Hepatic stellate cell (primary cell): ENCODE results near the gene MMD.
A peak's percentile ranks its signal among the peaks of the same experiment; 100 is the strongest.
"Not testable (repeated sequence)": the region's sequence is repeated elsewhere in the genome, so short reads cannot be mapped to it uniquely, and the experiment has no call there.

Experiments used
- DNase-seq: peaks from one replicate; pipeline ENCODE4 v3.0.0; 2011; ENCODE audit warnings: low spot score

MMD gene

DNA sequence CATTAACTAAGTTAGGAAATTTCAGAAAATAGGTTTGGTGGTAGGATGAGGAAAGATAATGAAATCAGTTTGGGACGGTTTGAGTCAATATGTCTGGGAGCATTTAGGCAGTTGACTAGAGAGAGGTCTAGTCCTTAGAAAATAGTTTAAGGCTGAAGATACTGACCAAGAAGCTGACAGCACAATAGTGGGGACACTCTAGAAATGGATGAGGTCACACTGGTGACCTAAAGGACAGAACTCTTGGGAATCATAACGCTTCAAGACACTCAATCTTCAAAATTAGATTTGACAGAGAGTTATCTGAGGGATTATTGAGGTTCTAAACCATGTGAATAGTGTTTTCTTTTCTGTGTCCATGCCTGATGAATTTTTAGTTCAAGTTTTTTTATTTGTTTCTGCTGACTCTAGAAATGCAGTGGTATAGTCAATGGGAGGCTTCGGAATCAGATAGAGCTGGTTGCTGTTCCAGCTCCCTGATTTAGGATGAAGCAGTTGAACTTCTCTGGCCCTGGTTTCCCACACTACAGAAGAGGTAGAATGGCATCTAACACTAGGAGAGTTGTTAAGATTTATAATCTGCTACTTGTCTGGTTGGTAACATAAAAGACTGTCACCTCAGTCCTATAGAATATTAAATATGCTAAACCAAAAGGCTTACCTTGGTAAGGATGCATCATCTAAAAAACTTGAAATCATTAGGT lies 29.7 kb downstream of the MMD start:
- DNase-seq = no peak

DNA sequence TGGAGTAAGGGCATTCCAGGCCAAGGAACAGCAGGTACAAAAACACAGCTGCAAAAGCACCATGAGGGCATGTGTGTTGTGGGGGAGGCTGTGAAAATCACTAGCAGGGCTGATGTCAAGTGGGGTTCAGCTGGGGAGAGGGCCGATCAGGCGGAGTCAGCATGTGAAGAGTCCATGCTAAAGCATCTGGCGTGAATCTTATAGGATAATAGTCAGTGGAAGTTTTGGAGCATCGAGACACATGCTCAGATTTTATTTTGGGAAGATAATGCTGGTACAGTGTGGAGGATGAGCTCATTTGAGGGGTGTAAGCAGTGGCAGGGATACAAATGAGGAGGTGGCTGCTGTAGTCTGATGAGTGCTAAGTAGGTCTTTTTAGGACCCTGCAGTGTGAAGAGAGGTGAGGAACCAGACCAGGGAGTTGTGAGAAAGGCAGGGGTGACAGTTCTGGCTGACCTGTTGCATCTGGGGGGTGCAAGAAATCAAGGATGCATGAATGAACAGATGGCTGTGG lies 30.3 kb downstream of the MMD start:
- DNase-seq = no peak

DNA sequence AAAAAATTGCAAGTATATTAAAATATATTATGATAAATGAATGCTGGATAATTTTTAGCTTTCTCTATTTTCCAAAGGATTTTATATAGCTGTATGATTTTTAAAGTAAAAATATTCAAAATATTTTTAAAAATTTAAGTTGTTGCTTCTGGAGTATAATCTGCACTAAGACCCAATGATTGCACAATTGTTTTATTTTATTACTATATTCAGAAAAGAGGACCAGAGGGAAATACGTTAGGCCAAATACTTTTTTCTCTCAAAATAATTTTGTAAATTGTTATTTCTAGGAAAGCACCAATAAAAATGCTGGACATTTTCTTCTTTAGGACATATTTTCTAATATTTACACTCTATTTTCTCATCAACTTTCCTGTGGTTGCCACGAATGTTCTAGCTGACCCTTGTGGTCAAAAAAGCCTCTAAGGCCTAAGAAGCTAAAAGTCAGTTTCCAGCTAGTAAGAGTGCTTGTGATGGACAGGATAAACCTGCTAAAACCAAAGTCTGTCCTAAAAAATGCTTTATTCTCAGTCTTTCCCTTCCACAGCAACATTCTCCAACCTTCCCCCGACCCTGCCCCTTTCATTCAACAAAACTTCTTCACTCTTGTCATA lies 31.2 kb downstream of the MMD start:
- no peak for DNase-seq

DNA sequence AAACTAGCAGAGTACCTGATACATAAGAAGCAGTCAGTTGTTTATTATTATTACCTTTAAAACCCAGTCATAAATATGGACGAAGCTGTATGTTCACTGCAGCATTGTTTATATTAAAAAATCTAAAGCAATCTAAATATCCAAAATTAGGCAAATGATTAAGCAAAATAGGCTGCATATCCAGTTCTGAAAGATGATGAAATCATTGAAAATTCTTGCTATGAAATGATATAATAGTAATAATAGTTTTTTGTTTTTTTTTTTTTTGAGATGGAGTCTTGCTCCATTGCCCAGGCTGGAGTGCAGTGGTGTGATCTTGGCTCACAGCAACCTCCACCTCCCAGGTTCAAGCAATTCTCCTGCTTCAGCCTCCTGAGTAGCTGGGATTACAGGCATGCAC lies 31.9 kb downstream of the MMD start:
- not testable (repeated sequence) for DNase-seq

DNA sequence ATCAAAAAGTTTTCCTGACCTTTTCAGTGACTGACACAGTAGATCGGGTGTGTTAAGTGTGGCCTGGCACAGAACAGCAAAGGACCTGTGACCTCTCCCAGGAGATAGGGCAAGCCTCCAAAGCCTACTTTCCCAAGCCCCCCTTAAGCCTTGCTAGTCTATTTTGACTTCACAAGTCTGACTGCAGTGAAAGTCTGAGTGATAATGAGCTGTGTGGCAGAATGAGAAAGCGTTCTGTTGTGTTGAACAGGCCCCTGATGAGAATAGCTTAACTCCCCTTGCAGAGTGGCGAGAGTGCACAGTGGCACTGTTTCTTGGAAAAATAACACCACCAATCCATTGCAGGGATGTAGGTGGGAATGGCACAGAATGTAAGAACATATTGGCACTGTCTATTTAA lies 32.8 kb downstream of the MMD start:
- DNase-seq = no peak

DNA sequence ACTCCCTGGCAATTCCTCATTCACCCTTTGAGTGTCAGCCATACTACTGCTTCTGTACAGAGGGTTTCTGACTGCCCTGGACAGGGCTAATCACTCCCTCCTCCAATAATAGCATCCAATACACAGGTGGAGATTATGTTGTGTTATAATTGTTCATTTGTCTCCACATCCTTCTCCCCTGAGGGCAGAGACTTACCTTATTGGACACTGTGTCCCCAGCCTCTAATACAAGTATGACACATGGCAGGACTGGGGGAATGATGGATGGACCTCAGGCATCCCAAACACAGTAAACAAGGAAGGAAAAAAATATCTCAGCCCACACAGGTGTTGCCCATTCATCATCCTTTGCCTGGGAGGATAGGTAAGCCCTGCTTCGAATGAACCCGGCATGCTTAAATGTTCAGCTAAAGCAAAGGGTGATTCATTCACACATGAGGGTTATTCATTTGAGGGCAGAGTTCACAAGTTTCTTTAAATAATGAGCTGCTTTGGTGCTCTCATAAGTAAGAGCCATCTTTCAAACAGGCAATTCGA lies 34.8 kb downstream of the MMD start:
- DNase-seq = no peak

DNA sequence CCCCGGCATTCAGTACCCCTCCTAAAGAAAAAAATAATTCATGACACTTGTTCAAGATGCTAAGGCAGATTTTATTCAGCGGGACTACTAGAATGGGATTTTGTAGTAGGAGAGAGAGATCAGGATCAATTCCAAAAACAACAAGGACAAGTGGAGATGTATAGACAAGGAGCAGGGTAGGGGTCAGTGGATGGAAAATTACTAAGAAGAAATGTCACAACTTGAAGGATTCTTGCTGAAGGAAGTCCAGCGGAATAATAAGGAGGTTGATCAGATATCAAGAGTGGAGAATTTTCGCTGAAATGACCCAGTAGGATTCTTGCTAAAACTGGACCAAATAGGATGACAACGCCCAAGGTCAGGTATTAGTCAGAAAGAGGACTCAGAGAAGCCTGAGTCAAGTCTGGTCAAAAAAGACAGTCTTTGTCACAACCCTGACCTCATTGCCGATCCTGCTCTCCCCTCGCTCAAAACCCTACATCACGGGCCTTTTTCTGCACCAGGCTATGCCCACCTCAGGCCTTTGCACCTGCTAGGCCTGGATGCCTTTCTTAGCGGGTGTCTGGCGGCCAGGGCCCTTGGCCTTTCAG lies 36.9 kb downstream of the MMD start:
- DNase-seq = no peak

DNA sequence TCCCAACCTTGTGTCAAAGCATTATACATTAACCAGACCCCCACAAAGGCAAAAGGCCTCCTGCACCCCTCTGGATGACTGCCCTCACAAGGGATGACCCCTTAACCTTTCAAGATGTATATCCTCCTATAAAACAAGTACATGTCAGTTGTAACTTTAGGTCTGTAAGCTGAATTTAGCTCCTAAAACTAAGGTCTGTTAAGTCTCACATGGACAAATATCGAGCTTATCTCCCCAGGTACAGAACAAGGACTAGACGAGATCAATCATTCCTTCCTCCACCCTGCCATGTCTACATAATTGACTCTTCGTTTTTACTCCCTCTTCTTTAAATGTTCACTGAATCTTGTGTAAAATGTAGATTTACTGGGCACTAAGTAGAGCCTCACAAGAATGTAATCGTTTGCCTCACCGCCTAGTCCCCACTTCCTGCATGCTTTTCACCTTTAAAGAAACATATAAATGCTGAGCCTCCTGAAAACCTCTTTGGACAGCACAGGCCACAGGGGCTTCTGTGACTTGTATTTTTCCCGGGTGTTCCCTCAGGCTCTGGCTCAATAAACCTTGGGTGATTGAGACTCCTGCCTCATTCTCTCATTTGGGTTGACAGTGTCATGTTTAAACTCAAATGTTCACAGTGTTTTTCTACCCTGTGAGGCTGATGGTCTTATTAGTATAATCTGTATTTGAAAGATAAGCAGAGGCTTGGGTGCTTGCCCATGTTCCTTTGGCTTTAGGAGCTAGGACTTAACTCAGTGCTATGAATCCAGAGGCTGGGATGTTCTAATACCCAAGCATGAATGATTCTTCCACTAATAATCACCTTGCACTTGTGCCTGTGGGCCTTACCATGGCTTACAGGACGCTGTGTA lies 37.6 kb downstream of the MMD start:
- DNase-seq = no peak

DNA sequence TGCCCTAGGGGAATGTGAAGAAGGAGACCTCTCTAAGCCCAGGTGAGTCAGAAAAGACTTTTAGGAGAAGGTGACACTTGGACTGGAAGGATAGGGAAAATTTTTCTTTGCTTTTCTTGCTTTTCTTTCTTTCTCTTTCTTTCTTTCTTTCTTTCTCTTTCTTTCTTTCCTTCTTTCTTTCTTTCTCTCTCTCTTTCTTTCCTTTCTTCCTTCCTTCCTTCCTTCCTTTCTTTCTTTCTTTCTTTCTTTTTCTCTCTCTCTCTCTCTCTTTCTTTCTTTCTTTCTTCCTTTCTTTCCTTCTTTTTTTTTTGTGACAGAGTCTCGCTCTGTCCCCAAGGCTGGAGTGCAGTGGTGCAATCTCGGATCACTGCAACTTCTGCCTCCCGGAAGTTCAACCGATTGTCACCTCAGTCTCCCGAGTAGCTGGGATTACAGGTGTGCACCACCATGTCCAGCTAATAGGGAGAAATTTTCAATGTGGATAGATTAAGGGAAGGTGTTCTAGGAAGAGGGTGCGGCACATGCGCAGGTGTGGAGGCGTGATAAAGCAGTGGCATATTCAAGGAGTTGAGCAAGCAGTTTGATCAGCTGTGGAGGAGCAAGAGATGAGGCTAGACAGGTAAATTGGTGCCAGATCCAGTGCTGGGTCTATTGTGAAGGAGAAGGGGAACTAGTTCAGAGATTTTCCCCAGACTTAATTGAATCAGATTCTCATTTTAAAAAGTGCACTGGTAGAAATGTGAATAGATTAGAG lies 40.4 kb downstream of the MMD start:
- no peak for DNase-seq

DNA sequence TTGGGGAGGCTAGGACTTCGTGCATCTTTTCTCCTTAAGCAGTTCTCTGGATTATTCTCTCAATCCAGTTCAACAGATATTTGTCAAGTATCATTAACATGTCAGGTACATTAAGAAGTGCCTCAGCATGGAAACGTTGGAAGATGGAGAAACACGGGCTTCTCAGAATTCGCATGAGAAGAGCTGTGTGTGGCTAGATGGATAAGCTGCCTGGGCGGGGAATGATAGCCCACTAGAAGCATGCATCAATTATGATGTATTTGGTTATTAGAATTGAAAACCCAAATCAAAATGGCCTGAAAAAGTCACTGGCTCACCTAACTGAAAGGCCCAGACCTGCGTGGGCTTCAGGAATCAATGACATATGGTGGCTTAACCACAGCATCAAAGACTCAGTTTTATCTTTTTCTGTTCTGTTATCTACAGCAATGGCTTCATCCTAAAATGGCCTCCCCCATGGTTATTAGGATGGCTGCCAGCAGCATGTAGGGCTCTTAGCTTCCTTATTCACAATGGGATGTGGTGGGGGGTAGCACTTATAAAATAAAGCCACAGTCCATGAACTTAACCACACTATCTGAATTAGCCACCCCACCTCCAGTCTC lies 43.9 kb downstream of the MMD start:
- DNase-seq = no peak

DNA sequence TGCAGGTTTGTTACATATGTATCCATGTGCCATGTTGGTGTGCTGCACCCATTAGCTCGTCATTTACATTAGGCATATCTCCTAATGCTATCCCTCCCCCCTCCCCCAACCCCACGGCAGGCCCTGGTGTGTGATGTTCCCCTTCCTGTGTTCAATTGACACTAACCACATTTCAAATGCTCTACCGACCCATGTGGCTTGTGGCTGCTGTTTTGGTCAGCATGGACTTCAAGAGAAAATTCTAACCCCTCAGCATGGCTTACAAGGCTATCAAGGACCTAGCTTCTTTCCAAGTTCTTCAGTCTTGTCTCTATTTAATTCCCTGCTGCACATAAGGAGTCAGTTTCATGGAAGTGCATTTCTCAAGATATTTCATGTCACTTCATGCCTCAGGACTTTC lies 52.9 kb downstream of the MMD start:
- no peak for DNase-seq

DNA sequence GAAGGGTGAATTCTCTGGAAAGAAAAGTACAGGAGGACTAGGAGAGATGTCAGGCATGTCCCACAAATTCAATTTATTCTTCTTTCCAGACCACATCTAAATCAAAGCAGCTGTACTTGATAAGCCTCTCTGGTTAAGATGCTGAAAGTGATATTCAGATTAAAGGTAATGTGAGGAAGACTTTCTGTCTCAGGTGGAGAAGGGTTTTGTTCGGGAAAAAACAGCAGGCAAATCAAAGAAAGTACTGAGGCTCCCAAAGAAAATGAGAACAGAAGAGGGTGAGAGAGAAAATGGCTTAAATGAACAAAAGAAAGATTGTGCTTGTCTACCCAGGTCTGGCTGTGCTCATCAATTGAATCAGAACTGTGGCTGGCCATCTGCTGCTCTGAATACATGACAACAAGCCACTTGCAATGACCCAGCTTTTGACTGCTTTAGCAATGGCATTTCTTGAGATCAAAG lies 55.6 kb downstream of the MMD start:
- no peak for DNase-seq

DNA sequence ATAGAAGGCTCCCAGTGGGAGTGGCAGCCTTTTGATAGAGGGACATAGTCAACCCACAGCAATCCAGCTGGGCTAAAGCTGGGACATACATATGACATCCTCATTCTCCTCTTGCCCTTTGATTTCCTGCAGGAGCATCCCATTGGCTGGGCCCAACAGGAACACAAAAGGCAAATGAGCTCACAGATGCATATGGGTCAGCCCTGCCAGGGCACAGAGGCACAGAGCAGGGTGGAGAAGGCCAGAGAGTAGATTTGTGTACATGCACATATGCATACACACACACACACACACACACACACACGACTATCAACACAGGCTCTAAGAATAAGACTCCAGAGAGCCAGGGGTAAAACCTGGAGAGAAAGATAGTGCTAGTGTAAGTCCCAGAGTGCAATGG lies 58.6 kb downstream of the MMD start:
- DNase-seq = no peak

DNA sequence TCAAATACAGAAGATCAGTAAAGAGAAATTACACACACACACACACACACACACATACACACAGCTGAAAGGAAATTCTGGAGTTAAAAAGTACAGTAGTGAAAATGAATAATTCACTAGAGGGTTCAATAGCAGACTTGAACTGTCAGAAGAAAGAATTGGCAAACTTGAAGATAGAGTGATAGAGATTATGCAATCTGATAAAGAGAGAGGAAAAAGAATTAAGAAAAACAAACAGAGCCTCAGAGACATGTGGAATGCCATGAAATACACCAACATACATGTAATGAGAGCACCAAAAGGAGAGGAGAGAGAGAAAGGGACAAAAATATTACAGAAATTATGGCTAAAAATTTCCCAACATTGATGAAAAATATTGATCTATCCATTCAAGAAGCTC lies 60.7 kb downstream of the MMD start:
- no peak for DNase-seq

DNA sequence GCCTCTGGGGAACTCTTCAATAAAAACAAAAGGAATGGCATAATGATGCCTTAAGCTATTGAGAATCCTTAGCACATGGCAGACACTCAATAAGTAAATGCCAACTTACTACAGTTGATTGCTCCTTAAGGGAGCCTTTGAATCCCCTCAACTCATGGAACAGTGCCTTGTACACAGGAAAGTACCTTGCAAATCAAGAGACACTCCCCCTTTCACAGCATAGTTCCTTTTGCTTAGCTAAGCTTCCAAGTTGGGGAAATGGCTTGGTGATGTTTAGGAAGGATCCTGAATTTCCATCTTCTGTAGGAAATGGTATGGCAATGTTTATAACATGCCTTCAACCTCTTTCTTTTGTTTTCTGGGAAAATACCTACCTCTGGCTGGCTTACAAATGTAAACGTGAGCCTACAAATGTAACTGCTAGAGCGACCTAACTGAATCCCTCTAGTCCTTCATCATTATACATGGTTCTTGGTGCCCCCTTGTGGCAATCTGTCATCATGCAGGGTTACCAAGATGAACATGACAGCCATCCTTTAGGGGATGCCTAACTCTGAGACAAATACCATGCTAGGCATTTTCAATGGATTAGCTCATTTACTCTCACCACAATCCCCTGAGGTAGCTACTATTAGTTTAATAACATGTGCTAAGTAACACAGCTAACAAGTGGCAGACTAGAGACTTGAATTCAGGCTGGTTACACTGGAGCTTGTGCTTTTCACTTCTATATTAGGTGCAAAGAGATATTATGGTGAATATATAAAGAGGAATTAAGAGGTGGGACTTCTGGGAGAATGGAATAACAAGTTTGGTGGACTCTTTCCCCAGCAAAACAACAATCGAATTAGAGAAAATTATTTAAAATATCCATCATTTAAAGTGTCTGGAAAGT lies 65.0 kb downstream of the MMD start:
- peak; percentile 49 for DNase-seq

DNA sequence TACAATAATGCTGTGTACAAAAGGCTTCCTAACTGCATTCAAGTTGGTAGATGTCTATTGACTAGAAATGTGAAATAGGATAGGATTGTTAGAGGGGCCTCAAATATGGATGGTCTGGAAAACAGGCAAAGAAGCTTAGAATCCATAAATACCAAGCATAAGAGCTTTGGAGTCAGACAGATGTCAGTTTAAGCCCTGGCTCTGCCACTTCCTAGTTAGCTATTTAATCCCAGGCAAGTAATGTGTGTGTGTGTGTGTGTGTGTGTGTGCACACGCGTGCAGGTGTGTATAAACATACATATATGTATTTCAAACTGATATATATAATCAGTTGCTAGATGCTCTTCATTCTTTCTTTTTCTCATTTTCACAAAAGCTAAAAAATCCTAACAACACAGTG lies 66.7 kb downstream of the MMD start:
- no peak for DNase-seq

DNA sequence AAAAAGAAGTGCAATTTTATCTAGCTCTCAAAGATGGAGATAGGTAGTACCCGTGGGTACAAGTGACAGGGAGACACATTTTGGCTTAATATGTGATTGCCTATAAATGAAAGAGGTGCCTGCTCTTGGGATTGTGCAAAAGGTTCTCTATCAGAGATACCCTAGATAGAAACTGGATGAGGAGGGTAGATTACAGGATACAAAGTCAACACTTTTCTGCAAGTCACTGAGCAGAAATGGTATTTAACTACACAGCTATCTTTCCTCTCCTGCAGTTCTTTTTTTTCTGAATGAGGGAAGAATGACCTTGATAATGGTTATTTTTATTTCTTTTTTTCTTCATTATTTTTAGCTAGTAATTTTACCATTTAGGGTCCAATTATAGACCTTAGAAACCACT lies 67.6 kb downstream of the MMD start:
- no peak for DNase-seq

DNA sequence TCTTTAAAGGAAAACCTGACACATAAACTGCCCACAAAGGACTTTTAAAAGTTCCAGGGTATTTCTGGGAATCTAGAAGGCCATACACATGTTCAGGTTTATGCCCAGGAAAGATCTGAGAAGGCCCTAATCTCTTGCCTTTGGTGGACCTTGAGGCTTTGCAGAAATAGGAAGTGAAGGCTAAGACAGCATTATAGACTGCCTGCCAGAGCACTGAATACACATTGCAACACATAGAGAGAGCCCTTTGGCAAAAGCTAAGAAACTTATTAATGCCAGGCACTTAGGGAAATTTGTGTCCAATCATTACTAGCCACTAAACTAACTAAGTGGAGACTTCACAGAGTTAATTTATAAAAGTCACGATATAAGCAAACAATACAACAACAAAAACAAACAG lies 70.4 kb downstream of the MMD start:
- no peak for DNase-seq

DNA sequence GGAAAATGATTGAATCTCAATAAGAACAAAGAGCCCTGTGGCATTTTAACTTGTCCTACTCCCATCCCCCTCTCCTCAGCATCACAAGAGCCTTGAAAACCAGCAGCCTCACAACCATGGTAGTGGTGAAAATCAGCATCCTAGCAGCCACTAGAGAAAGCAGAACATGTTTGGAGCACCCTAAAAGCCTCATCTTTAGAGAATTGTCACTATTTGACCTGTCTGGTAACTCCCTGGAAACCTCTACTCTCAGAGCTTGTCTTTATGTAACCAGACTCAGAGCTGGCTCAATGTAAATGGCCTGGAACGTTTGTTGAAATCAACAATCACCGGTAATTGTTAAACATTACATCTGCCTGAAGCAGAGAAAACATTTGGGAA lies 70.8 kb downstream of the MMD start:
- DNase-seq = no peak

DNA sequence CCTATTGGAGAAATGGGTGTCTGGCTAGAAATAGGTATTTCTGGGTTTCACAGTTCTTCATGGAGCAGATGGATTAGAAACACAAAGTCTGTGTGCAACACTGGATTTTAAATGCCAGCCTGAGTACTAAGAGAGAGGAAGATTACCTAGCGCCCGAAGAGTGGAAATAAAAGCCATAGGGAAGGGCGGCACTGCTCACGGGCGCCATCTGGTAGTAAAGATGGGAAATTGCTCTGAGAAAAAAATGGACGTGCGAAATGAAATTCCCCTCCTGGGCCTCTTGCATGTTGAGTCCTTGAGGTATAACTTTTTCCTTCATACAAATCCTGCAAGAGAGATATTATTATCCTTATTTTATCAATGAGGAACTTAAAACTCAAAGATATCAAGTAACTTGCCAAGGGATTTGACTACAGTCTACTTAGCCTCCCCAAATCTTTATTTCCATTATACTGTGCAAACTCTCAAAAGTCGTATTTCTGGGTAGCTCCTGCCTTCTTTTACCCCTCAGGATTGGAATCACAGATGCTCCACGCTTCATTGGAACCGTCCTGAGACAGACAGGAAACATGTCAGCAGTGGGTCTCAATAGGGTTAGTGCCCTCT lies 72.8 kb downstream of the MMD start:
- DNase-seq = peak; percentile 14
